Measurements from ENCODE around the gene ZDHHC6.

GRCh38 chr10:112382515-112383235 lies 64.0 kb downstream of the ZDHHC6 start:
- TF ChIP-seq CTCF (IDR thresholded peaks at IDR 0.05) (no peak), REST (IDR thresholded peaks at IDR 0.05; ENCODE audit: insufficient read depth in 1 of 2, low read depth in 2 of 2, low read length in 1 of 2) (no peak)

Data from Panc1 (cell line).